ENCODE results near the gene BTBD7. TPM values are rescaled to one million over a fixed set of nuclear protein-coding genes. Genes with fewer than 3 reads are reported as not detected.

Gene BTBD7
- total and polyA plus RNA-seq, 2 donors (not counting 1 experiment from before 2014, with no cell fraction given) = 8.1 to 48.6 TPM

- no peak for TF ChIP-seq EZH2 (IDR thresholded peaks at IDR 0.05; ENCODE audit: borderline replicate concordance, insufficient read depth, low read depth, low read length, poor library complexity, severe bottlenecking)
- TF ChIP-seq CTCF (IDR thresholded peaks at IDR 0.05) = no peak
- Histone ChIP-seq H3K79me2 (ENCODE audit: control insufficient read depth, insufficient read depth, low read length) (no peaks in the 10 kb centered on the region), H3K4me1 (ENCODE audit: control insufficient read depth in 2 of 2, insufficient read depth in 2 of 2, low read length in 2 of 2) (peaks cover 18 to 20% of the 10 kb centered on the region in 2 donors), H3K27ac (ENCODE audit: low read length in 2 of 2) (peak overlapping the region; percentile 66 to 75), H3K4me2 (replicated peaks; ENCODE audit: low read depth, low read length, poor library complexity, severe bottlenecking) (peak overlapping the region; percentile 40), H3K9me3 (ENCODE audit: control extremely low read depth in 1 of 3, control insufficient read depth in 2 of 3, insufficient read depth in 1 of 3, low read length in 2 of 3) (peaks cover 0 to 20% (median 8%) of the 10 kb centered on the region in 3 donors), H3K27me3 (replicated peaks in 1 of 4; ENCODE audit: control extremely low read depth in 1 of 4, control insufficient read depth in 3 of 4, insufficient read depth in 4 of 4, low read length in 3 of 4) (no peaks in the 10 kb centered on the region), H3K4me3 (ENCODE audit: control extremely low read depth in 1 of 5, extremely low read depth in 1 of 5, insufficient read depth in 1 of 5, low read depth in 2 of 5, low read length in 4 of 5) (no peak overlapping the region), H3K9ac (ENCODE audit: low read length) (no peak overlapping the region), H2AFZ (ENCODE audit: insufficient read depth, low read depth, low read length, poor library complexity, severe bottlenecking) (no peak overlapping the region), H3K36me3 (replicated peaks in 1 of 2; ENCODE audit: control extremely low read depth in 1 of 2, control insufficient read depth in 1 of 2, extremely low read depth in 1 of 2, insufficient read depth in 2 of 2, low read length in 1 of 2) (no peaks in the 10 kb centered on the region), H4K20me1 (ENCODE audit: control insufficient read depth, insufficient read depth, low read length, poor library complexity, severe bottlenecking) (no peaks in the 10 kb centered on the region)
- no peaks in the 10 kb centered on the region for H3K27me3 Mint-ChIP-seq
- H3K9me3 Mint-ChIP-seq (ENCODE audit: insufficient read depth) = peaks cover 6% of the 10 kb centered on the region
- DNase-seq (peak; percentile 88), ATAC-seq (ENCODE audit: low read depth) (peak; percentile 98)
- H3K4me3 Mint-ChIP-seq = peak overlapping the region; percentile 52
- intact Hi-C loops (cut with micrococcal nuclease) = loop anchor here (1.0 to 10.0 kb wide), 2 partner anchors 42 to 171 kb away; partner anchors contain the start of genes BTBD7, GON7 and UBR7
- peak overlapping the region; percentile 88 for H3K27ac Mint-ChIP-seq
- POLR2A ChIA-PET = no interaction called here
- peaks cover 43% of the 10 kb centered on the region for H3K4me1 Mint-ChIP-seq
- WGBS (ENCODE audit: insufficient coverage) = 21% methylated on average over 2 of the region's 6 CpGs
- CTCF ChIA-PET = interaction anchor here (0.9 kb wide), 1 partner anchor 58 kb away, joined by 3 read pairs; no protein-coding TSS in a partner anchor
Observed at GRCh38 chr14:93375673-93376156, 42.9 kb upstream of the BTBD7 start.

GRCh38 chr14:93369713-93370266 lies 37.0 kb upstream of the BTBD7 start:
- peak; percentile 74 for DNase-seq

More at GRCh38 chr14:93369713-93370266, 37.0 kb upstream of the BTBD7 start:
- ChIA-PET CTCF (interaction anchor here (1.0 kb wide), 1 partner anchor 13 kb away, joined by 3 read pairs; no protein-coding TSS in a partner anchor), POLR2A (interaction anchor here (0.7 kb wide), 1 partner anchor 558 kb away, joined by 3 read pairs; no protein-coding TSS in a partner anchor)
- peak overlapping the region; percentile 78 for H3K27ac Mint-ChIP-seq
- no peaks in the 10 kb centered on the region for H3K27me3 Mint-ChIP-seq
- no CpG with 5 or more reads among the region's 4 CpGs for WGBS (ENCODE audit: insufficient coverage)
- peak overlapping the region; percentile 56 for H3K4me2 ChIP-seq (replicated peaks; ENCODE audit: low read depth, low read length, poor library complexity, severe bottlenecking)
- peaks cover 6% of the 10 kb centered on the region for H3K9me3 Mint-ChIP-seq (ENCODE audit: insufficient read depth)
- no peaks in the 10 kb centered on the region for H4K20me1 ChIP-seq (ENCODE audit: control insufficient read depth, insufficient read depth, low read length, poor library complexity, severe bottlenecking)
- peaks cover 40% of the 10 kb centered on the region for H3K4me1 Mint-ChIP-seq
- peak; percentile 88 for ATAC-seq (ENCODE audit: low read depth)
- peak overlapping the region; percentile 83 to 89 for H3K27ac ChIP-seq (ENCODE audit: low read length in 2 of 2)
- H3K4me3 Mint-ChIP-seq = peak overlapping the region; percentile 38
- peak overlapping the region in 1 of 5 experiments; percentile 12 for H3K4me3 ChIP-seq (ENCODE audit: control extremely low read depth in 1 of 5, extremely low read depth in 1 of 5, insufficient read depth in 1 of 5, low read depth in 2 of 5, low read length in 4 of 5)
- H3K27me3 ChIP-seq (replicated peaks in 1 of 4; ENCODE audit: control extremely low read depth in 1 of 4, control insufficient read depth in 3 of 4, insufficient read depth in 4 of 4, low read length in 3 of 4) = no peaks in the 10 kb centered on the region
- intact Hi-C loops (cut with micrococcal nuclease) = loop anchor here (10.0 kb wide), 1 partner anchor 165 kb away; the partner anchor contains the start of genes GON7 and UBR7
- H3K4me1 ChIP-seq (ENCODE audit: control insufficient read depth in 2 of 2, insufficient read depth in 2 of 2, low read length in 2 of 2) = peaks cover 22 to 25% of the 10 kb centered on the region in 2 donors
- peak overlapping the region; percentile 25 for H3K9ac ChIP-seq (ENCODE audit: low read length)
- no peaks in the 10 kb centered on the region for H3K79me2 ChIP-seq (ENCODE audit: control insufficient read depth, insufficient read depth, low read length)
- no peaks in the 10 kb centered on the region for H3K36me3 ChIP-seq (replicated peaks in 1 of 2; ENCODE audit: control extremely low read depth in 1 of 2, control insufficient read depth in 1 of 2, extremely low read depth in 1 of 2, insufficient read depth in 2 of 2, low read length in 1 of 2)
- TF ChIP-seq CTCF (IDR thresholded peaks at IDR 0.05) (no peak), EZH2 (IDR thresholded peaks at IDR 0.05; ENCODE audit: borderline replicate concordance, insufficient read depth, low read depth, low read length, poor library complexity, severe bottlenecking) (no peak)
- H2AFZ ChIP-seq (ENCODE audit: insufficient read depth, low read depth, low read length, poor library complexity, severe bottlenecking) = peak overlapping the region; percentile 77
- H3K9me3 ChIP-seq (ENCODE audit: control extremely low read depth in 1 of 3, control insufficient read depth in 2 of 3, insufficient read depth in 1 of 3, low read length in 2 of 3) = peaks cover 0 to 14% (median 8%) of the 10 kb centered on the region in 3 donors
